SK-N-SH (cell line): Measurements from ENCODE around the gene CDK8.

Experiments used
- EZH2phosphoT487 ChIP-seq: fragments of 200-600 bp; sonication (generic); IDR thresholded peaks from 2 replicates; pipeline ENCODE4 v1.6.1; 2017; ENCODE audit warnings: low read depth, mixed run types, mild to moderate bottlenecking, antibody characterized with exemption, moderate library complexity, borderline replicate concordance
- FOXM1 ChIP-seq: IDR thresholded peaks from 2 replicates; pipeline ENCODE4 v1.4.0; 2012; ENCODE audit warnings: low read depth, mild to moderate bottlenecking
- RFX5 ChIP-seq: IDR thresholded peaks from 2 replicates; pipeline ENCODE4 v1.6.1; 2012; ENCODE audit warnings: mild to moderate bottlenecking, improper control_type of control experiment, low read length
- TF ChIP-seq, protein P1 (sequence below): fragments of 200-600 bp; sonication (generic); IDR thresholded peaks from 2 replicates; pipeline ENCODE4 v1.6.1; 2017; ENCODE audit warnings: antibody characterized with exemption, mild to moderate bottlenecking, moderate library complexity
- TF ChIP-seq, protein P2 (sequence below): IDR thresholded peaks from 2 replicates; pipeline ENCODE4 v1.4.0; 2012; ENCODE audit warnings: low read depth

DNA sequence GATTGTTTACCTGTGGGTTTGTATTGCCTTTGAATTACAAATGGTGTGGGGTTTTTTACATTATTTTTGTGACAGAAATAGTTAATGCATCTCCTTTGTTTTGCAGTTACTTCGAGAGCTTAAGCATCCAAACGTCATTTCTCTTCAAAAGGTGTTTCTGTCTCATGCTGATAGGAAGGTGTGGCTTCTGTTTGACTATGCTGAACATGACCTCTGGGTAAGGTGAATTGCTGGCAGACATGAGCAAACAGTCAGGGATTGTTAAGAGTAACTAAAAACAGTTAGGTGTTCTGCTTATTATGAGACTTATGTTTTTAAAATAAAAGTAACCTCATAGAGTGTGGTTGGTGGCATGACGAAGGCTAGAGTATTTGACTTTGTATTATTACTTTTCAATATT is 95.0 kb downstream of the CDK8 start:
- TF ChIP-seq EZH2phosphoT487 = no peak
- TF ChIP-seq RFX5 = no peak
- no peak for TF ChIP-seq FOXM1
- TF ChIP-seq, protein P1, sequence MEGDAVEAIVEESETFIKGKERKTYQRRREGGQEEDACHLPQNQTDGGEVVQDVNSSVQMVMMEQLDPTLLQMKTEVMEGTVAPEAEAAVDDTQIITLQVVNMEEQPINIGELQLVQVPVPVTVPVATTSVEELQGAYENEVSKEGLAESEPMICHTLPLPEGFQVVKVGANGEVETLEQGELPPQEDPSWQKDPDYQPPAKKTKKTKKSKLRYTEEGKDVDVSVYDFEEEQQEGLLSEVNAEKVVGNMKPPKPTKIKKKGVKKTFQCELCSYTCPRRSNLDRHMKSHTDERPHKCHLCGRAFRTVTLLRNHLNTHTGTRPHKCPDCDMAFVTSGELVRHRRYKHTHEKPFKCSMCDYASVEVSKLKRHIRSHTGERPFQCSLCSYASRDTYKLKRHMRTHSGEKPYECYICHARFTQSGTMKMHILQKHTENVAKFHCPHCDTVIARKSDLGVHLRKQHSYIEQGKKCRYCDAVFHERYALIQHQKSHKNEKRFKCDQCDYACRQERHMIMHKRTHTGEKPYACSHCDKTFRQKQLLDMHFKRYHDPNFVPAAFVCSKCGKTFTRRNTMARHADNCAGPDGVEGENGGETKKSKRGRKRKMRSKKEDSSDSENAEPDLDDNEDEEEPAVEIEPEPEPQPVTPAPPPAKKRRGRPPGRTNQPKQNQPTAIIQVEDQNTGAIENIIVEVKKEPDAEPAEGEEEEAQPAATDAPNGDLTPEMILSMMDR = no peak
- TF ChIP-seq, protein P2, sequence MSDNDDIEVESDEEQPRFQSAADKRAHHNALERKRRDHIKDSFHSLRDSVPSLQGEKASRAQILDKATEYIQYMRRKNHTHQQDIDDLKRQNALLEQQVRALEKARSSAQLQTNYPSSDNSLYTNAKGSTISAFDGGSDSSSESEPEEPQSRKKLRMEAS = no peak
